Measurements from ENCODE around the gene DHX8.

DNA sequence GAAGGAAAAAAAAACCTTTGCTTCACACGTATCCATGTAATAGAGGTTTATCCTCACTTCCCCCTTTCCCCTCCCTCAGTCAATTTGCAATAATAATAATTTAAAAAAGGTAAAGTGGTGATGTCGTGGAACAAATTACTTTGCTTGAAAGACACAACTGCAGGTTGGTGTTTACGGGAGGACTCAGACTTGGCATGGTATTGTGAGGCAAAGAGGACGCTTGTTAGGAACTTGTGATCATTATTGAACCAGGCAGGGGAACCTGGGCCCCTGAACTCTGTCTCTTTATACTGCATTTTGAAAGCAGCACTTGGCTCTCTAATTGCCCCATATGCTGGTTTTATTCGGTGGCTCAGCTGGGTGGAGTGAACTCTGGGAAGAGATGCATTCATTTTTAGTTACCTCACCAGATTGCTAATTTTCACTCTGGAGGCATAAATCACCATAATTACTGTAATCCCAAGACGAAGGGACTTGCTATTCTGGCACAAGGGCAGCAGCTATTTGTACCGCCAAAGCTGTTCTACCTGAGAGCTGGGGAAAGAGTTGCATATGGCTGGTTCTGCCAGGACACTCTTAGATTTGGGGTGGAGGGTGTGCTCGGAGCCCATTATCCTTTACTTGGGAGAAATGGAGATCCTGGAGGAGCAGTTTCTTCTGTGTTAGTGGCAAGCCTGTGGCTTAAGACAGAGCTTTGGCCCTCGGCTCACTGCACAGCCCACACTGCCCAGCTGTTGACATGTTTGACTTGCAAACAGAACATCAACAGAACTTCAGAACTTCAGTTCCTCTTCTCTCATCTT, 5.7 kb upstream of the DHX8 start:
- TF ChIP-seq, protein P1, sequence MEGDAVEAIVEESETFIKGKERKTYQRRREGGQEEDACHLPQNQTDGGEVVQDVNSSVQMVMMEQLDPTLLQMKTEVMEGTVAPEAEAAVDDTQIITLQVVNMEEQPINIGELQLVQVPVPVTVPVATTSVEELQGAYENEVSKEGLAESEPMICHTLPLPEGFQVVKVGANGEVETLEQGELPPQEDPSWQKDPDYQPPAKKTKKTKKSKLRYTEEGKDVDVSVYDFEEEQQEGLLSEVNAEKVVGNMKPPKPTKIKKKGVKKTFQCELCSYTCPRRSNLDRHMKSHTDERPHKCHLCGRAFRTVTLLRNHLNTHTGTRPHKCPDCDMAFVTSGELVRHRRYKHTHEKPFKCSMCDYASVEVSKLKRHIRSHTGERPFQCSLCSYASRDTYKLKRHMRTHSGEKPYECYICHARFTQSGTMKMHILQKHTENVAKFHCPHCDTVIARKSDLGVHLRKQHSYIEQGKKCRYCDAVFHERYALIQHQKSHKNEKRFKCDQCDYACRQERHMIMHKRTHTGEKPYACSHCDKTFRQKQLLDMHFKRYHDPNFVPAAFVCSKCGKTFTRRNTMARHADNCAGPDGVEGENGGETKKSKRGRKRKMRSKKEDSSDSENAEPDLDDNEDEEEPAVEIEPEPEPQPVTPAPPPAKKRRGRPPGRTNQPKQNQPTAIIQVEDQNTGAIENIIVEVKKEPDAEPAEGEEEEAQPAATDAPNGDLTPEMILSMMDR (conservative IDR thresholded peaks at IDR 0.05; ENCODE audit: low read length), result no peak
- TF ChIP-seq EZH2phosphoT487 (IDR thresholded peaks at IDR 0.05; ENCODE audit: borderline replicate concordance, low read depth, low read length), result no peak

All from OCI-LY7 (cell line).